ENCODE results near the gene USP14.

DNA sequence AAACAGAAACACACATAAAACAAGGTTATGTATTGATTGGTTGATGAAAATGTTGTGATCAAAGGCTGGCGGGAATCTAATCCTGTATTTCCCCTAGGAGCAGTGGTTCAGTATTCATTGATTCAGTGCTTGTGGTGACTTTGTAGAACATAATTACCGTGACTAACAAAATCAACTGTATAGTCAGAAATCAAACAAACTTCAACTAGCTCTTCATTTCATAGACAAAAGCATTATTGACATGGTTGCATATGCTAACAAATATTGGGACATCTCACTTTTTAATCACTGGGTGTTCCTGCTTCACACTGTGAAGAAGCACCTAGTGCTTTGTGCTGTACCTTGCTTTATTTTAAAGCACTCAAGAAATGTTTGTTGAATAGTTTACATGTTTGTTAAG, 41.4 kb downstream of the USP14 start:
- TF ChIP-seq, protein P1, sequence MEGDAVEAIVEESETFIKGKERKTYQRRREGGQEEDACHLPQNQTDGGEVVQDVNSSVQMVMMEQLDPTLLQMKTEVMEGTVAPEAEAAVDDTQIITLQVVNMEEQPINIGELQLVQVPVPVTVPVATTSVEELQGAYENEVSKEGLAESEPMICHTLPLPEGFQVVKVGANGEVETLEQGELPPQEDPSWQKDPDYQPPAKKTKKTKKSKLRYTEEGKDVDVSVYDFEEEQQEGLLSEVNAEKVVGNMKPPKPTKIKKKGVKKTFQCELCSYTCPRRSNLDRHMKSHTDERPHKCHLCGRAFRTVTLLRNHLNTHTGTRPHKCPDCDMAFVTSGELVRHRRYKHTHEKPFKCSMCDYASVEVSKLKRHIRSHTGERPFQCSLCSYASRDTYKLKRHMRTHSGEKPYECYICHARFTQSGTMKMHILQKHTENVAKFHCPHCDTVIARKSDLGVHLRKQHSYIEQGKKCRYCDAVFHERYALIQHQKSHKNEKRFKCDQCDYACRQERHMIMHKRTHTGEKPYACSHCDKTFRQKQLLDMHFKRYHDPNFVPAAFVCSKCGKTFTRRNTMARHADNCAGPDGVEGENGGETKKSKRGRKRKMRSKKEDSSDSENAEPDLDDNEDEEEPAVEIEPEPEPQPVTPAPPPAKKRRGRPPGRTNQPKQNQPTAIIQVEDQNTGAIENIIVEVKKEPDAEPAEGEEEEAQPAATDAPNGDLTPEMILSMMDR (conservative IDR thresholded peaks at IDR 0.05; ENCODE audit: low read length): no peak
- TF ChIP-seq EZH2phosphoT487 (IDR thresholded peaks at IDR 0.05; ENCODE audit: borderline replicate concordance): no peak
